CD4-positive, alpha-beta T cell treated with Interleukin-10 for 1 hour (primary cell): Measurements from ENCODE around the gene MAP3K12.

Experiments used
- DNase-seq: peaks from one replicate; pipeline ENCODE4 v3.0.0-alpha.2; 2020

MAP3K12 gene

GRCh38 chr12:53430116-53430515, 69.1 kb downstream of the MAP3K12 start:
- no peak for DNase-seq
